ENCODE data around the gene ACCSL.

Gene ACCSL

DNA sequence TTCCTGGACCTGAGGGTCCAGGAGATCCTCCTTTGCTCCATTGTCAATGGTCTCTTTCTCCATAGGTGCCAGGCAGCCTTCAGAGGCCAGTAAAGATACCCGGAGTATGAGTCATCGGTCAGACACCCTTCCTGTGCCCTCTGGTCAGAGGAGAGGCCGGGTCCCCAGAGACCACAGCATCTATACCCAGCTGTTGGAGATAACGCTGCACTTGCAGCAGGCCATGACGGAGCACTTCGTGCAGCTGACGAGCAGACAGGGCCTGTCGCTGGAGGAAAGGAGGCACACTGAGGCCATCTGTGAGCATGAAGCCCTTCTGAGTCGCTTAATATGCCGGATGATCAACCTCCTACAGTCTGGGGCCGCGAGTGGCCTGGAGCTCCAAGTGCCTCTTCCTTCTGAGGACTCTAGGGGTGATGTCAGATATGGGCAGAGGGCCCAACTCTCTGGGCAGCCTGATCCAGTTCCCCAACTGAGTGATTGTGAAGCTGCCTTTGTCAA, at the start of gene ACCSL:
ACCSL (plus strand) TSS at position 51 of the 501 bp plus-strand sequence; CDS start at position 107, 56 bp downstream.
- no peak for DNase-seq (ENCODE audit: low read depth in 2 of 2)

DNA sequence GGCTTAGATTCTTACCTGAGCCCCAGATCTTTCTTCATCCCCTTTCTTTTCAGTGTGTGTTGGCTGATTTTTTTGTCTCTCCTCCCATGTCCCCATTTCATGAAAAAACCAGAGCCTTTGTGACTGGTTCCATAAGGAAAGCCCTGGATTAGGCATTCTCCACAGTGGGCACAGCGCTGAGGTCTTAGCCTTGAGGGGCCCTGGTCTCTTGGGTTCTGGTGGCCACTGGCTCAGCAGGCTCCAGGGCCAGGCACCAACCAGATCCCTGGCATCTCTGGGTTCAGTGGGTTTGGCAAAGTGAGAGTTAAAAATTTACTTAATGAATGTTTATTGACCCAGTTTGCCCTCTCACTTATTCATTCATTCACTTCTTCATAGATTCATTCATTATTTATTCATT, 49.5 kb upstream of the ACCSL start:
- DNase-seq (ENCODE audit: low read depth in 2 of 2): no peak

DNA sequence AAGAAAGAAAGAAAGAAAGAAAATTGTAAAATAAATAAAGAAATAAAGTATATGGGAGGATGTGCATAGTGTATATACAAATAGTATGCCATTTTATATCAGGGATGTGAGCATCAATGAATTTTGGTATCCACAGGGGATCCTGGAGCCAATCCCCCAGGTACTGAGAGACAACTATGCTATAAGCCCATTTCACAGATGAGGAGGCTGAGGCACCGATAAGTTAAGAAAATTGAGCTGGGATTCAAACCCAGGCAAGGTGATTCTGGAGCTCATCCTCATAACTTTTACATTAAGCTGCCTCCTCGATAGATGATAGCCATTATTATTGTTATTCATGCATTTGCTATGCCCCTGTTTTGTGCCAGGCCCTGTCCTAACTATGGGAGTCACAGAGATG, 47.0 kb upstream of the ACCSL start:
- DNase-seq (ENCODE audit: low read depth in 2 of 2): no peak

DNA sequence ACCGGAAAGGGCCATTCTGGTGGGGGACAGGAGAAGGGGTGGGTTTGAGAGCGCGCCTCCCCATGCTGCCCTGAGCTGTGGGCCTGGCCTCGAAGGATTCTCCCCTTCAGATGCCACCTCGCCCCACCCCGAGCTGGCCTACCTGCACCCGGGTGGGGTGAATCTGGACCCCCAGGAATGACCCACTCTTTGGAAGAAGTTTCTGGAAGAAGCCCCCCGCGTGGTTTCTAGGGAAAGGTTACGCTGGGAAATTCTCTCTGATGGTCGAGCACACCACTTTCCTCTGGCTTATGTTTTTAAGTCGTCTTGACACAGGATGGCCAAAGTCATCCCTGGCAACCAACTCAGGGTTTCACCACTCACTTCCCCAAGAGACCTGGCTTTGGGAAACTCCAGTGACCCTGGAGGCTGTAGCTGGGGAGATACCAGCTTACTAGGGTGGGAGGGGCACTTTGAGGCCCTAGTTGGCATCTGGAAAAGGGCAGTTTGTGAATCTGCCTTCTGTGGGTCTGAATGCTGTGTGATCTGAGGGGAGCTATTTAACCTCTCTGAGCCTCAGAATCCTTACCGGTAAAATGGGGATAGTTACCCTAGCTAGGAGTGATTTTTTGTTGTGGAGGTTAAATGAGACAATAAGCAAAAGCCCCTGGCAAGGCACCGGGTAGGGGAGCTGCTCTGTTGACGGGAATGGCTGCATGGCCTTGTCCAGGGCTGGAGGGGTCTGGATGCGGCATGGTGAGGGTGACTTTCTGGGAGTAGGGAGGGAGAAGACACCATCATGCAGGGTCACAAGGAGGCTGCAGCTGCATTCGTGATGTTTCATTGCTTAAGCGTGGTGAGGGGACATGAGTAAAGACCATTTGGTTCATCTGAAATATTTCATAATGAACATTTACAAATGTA, 45.3 kb upstream of the ACCSL start:
- no peak for DNase-seq (ENCODE audit: low read depth in 2 of 2)

DNA sequence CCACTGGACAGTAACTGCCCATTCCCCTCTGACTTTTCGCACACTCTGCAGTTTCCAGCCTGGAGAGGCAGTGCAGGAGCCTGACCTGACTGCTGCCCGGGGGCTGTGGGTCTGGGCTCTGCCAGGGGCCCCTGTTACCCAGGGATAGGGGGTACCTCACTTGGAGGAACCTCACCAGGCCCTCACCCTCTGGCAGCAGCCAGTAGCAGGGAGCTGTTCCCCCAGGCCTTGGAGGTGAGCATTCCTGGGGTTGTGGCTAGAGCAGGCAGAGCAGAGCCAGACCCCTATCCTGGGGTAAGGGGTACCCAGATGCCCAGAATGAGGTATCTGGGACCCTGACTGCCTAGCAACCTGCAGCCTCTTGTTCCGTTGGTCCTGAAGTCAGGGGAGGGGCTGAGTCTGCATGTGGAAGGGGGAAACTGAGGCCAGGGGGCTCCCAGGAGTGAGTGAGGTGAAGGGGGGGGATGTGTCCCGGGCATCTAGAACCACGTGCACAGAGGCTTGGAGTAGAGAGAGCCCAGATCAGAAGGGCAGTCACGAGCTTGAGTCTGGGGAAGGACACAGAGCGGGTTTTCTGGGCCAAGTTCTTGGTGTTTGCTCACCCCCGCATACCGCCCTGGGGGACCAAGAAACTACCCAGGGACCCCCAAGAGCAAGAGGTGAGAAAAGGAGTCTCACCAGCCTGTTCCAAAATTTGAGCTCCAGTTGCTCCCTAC, 43.9 kb upstream of the ACCSL start:
- DNase-seq (ENCODE audit: low read depth in 2 of 2): no peak

- DNase-seq (ENCODE audit: low read depth in 2 of 2): no peak
Measured at GRCh38 chr11:44004452-44005062, 43.2 kb upstream of the ACCSL start.

DNA sequence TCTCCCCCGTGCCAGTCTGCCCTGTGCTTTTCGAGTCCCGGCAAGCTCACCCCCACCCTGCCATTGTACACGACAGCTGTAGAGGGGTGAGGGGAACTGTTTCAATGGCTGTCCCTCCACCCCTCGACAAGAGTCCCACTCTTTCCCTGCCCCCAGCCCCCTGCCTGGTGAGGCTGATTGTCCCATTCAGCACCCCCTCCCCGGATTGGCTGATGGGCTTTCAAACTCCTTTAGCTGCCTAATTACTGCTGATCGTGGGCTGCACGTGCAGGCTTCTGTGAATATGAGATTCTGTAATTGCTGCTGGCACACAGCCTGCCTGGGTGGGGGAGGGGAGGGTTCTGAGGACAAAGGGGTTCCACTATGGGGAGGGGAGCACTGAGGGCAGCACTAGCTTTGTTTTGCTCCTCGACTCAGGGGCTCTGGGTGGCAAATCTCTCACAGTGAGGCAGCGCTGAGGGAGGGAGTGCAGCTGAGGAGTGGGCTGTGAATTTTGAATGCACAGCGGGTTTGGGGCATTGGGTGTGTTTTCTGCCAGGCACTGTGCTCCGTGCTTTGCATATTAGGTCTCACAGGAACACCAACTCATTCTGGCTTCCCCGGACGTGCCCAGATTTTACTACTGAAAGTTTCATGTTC, 42.6 kb upstream of the ACCSL start:
- no peak for DNase-seq (ENCODE audit: low read depth in 2 of 2)

DNA sequence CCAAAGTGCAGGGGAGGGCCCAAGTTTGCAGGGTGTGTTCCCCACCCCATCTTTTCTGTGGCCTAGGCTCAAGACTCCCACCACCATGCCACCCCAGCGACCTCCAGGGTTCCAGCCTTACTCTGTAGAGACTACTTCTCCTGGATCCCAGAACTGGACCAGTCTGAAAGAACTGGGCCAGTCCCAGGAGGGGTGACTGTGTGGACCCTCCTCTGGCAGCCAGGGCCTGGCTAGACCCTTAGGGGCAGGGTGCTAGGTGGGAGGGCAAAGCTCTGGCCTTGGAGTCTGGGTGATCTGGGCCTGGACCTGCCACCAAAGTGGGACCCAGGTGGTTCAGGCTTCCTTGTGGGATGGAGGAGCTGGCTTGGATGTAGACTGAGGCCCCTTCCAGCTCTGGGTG, 41.8 kb upstream of the ACCSL start:
- no peak for DNase-seq (ENCODE audit: low read depth in 2 of 2)

DNA sequence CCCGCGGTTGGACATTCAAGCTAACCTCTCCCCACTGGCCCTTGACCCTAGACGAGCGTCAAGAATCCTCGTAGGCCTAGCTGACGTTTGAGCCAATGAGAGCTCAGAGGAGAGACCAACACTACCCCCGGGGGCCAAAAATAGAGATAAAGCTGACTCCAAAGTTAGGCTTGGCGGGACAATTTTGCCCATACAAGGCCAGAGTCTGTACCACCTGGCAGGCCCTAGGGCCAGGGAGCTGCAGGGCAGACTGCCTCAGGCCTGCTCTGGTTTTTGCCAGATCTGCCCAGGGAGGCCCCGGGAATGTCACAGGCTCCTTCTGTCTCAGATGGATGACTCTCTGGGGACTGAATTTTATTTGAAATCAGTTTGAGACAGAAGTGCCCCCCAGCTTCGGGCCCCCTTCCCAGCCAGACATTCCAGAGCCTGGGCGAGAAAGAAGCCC, 40.8 kb upstream of the ACCSL start:
- no peak for DNase-seq (ENCODE audit: low read depth in 2 of 2)

GRCh38 chr11:44007481-44008087, 40.2 kb upstream of the ACCSL start:
- no peak for DNase-seq (ENCODE audit: low read depth in 2 of 2)

GRCh38 chr11:44008088-44008501, 39.7 kb upstream of the ACCSL start:
- no peak for DNase-seq (ENCODE audit: low read depth in 2 of 2)

DNA sequence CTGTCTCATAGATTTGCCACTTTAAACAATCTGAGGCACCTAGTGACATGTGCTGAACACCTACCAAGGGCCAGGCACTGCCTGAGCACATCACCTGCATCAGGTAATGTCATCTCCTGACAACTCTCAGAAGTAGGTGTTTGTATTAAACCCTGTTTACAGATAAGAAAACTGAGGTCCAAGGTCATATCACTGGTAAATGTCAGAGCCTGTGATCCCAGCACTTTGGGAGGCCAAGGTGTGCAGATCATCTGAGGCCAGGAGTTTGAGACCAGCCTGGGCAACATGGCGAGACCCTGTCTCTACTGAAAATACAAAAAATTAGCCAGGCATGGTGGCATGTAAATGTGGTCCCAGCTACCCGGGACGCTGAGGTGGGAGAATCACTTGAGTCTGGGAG, 39.1 kb upstream of the ACCSL start:
- DNase-seq (ENCODE audit: low read depth in 2 of 2): no peak

DNA sequence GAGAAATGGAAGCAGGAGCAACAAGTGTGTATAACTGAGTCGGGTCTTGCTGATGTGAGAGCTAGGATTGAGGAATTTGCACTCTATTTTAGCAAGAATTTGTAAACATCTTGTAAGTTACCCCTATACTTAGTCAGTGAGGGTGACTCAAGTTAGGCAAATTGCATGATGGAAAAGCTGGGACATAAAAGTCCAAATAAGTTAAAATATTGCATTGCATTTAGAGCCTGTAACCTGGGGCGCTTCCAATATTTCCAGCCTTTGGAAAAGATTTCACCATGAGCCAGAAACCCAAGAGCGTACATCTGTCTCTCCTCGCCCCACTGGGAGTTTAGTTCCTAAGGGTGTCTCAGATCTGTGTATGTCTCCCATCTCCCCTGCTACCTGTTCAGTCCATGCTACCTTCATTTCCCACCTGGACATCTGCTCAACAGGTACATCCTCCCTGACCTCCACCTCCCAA, 37.0 kb upstream of the ACCSL start:
- no peak for DNase-seq (ENCODE audit: low read depth in 2 of 2)

DNA sequence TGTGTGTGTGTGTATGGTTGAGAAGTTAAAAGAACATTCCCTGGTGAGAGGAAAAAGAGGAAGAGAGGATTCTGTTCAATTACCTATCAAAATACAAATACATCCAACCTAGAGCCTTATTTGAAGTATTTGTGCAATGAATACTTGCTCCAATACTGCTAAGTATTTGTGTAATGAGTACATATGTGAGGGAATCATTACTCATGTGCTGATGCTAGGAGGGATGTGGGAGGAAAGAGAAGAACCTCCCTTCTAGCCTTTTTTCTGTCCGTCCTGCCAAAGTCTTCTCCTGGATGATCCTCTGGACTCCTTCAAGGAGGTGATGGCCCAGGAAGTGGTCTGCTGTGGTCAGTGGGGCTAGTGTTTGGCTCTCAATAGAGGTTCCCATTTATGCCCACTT, 36.0 kb upstream of the ACCSL start:
- no peak for DNase-seq (ENCODE audit: low read depth in 2 of 2)

GRCh38 chr11:44014968-44015623, 32.7 kb upstream of the ACCSL start:
- no peak for DNase-seq (ENCODE audit: low read depth in 2 of 2)

GRCh38 chr11:44015624-44016007, 32.2 kb upstream of the ACCSL start:
- no peak for DNase-seq (ENCODE audit: low read depth in 2 of 2)

DNA sequence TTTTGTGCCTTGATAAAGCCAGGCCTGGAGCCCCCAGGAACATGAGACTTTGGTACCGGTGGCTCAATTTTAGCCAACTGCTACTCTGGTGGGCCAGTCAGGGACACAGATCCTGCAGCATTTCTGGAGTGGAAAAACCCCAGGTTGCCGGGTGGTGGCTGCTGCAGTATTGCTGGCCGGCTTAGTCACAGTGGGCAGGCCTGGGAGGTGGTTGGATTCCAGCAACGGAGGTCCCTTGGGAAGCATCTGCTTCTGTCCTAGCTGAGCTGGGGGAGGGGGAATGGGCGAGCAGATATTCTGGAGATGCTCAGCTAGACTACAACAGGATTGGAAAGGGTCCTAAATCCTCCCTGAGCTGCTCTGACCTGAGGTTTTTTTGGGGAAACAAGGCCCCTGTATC, 31.6 kb upstream of the ACCSL start:
- DNase-seq (ENCODE audit: low read depth in 2 of 2): no peak

DNA sequence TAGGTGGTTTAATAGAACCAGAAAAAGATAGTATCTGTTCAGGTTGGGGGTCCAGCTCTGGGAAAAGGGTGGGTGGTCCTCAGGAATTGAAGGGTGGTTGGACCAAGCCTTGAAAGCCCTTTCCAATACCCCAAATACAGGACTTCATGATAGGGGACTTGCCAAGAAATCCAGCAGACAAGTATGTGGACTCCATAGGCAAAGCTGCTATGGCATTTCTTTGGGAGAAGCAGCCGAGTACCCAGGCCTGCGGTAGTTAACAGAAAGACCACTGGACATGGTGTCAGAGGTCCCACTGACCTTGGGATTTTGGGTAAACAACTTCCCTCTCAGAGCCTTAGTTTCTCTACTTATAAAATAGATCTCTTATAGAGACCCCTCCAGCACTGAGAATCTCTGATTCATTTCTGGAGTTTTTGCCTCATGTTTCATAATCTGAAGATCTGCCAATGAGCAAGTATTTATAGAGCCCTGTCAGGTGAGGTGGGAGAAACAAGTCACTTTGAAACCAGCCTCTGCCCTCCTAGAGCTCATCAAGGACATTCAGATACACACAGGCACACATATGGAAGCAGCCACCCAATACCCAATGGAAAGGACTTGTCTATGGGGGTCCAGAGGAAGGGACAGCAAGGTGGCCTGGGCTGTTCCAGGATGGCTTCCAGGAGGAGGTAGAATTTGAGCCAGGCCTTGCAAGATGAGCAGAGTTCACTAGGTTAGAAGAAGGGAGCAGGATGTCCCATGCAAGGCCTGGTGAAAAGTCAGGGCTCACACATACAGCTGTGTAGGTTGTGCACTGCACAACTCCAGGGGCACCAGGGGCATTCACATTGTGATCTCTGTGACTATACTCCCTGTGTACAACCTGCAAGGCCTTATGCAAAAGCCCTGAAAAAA, 31.0 kb upstream of the ACCSL start:
- no peak for DNase-seq (ENCODE audit: low read depth in 2 of 2)

DNA sequence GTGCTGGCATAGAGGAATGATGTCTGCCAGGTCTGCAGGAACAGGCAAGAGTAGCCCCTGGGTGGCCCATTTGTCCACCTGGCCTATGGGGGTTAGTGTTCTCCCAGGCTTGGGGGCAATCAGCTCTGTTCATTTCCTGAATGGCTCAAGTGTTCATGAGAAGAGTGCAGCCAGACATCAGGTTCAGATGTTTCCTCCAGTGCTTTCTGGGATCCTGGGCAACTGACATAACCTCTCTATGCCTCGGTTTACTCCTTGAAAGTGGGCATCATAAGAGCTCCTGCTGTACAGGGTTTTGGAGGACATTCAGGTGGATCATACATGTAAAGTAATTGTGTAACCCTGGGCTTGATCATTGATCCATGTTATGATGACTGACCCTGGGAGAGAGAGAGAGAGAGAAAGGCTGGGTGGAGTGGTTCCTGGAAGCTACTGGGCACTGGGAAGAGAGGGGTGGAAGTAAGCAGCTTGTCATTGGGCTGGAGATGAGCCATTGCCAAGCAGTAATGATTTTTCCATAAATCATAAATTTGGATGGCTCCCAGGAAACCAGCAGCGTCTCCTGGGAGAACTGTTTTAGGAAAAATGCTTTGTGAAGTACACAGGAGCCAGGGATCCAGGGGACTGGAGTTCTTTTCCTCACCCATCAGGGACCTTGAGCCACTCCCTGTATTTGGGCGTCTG, 30.2 kb upstream of the ACCSL start:
- no peak for DNase-seq (ENCODE audit: low read depth in 2 of 2)
